HG02798 (cell line): ENCODE measurements around the gene PROB1.
"Not testable (repeated sequence)": the region's sequence is repeated elsewhere in the genome, so short reads cannot be mapped to it uniquely, and the experiment has no call there.

Source experiments
- ATAC-seq: cut with Tn5 transposase; IDR thresholded peaks from one replicate; pipeline ENCODE4 v1.9.1; 2021; ENCODE audit warnings: mild to moderate bottlenecking; ENCODE audit not compliant: unreplicated experiment, poor library complexity

The PROB1 gene

GRCh38 chr5:139383275-139383992 lies 11.5 kb downstream of the PROB1 start, which contains the start of gene SLC23A1:
TSS of gene SLC23A1 (minus strand) at chr5:139383297. CDS start at chr5:139383253, 44 bp downstream.
- ATAC-seq: no peak

- no peak for ATAC-seq
Measured at GRCh38 chr5:139382807-139383206, 12.1 kb downstream of the PROB1 start.

- ATAC-seq: no peak
Measured at GRCh38 chr5:139381837-139382761, 12.8 kb downstream of the PROB1 start.

- ATAC-seq: no peak
Measured at GRCh38 chr5:139379626-139380449, 15.1 kb downstream of the PROB1 start.

- ATAC-seq: no peak
Measured at GRCh38 chr5:139378941-139379361, 16.0 kb downstream of the PROB1 start.

- no peak for ATAC-seq
Measured at GRCh38 chr5:139378101-139378825, 16.6 kb downstream of the PROB1 start.

GRCh38 chr5:139377226-139377625 lies 17.7 kb downstream of the PROB1 start:
- ATAC-seq: no peak

- no peak for ATAC-seq
Measured at GRCh38 chr5:139376364-139376763, 18.5 kb downstream of the PROB1 start.

GRCh38 chr5:139374909-139375308 lies 20.0 kb downstream of the PROB1 start:
- ATAC-seq: no peak

- no peak for ATAC-seq
Measured at GRCh38 chr5:139371482-139372435, 23.1 kb downstream of the PROB1 start.

GRCh38 chr5:139369181-139369580 lies 25.7 kb downstream of the PROB1 start:
- ATAC-seq: no peak

- no peak for ATAC-seq
Measured at GRCh38 chr5:139368613-139369012, 26.3 kb downstream of the PROB1 start.

GRCh38 chr5:139364466-139364865 lies 30.4 kb downstream of the PROB1 start:
- no peak for ATAC-seq

GRCh38 chr5:139363937-139364336 lies 31.0 kb downstream of the PROB1 start:
- ATAC-seq: no peak

- no peak for ATAC-seq
Measured at GRCh38 chr5:139361835-139362429, 33.0 kb downstream of the PROB1 start.

- ATAC-seq: no peak
Measured at GRCh38 chr5:139360384-139360783, 34.5 kb downstream of the PROB1 start.

GRCh38 chr5:139358064-139358463 lies 36.8 kb downstream of the PROB1 start:
- ATAC-seq: no peak

- ATAC-seq: not testable (repeated sequence)
Measured at GRCh38 chr5:139355900-139356299, 39.0 kb downstream of the PROB1 start.
